ENCODE measurements around the gene VASH2.
"Not testable (repeated sequence)": the region's sequence is repeated elsewhere in the genome, so short reads cannot be mapped to it uniquely, and the experiment has no call there.

VASH2 gene

GRCh38 chr1:212957546-212957945, 7.2 kb downstream of the VASH2 start:
- no peak for DNase-seq (ENCODE audit: low read depth in 2 of 2)

- DNase-seq (ENCODE audit: low read depth in 2 of 2) = peak; percentile 9 to 11
These were observed 7.8 kb downstream of the VASH2 start for GRCh38 chr1:212958175-212958574.

GRCh38 chr1:212959266-212960220, 9.2 kb downstream of the VASH2 start:
- DNase-seq (ENCODE audit: low read depth in 2 of 2) = no peak

- DNase-seq (ENCODE audit: low read depth in 2 of 2) = no peak
These were observed 10.6 kb downstream of the VASH2 start for GRCh38 chr1:212960932-212961331.

GRCh38 chr1:212962509-212962908, 12.2 kb downstream of the VASH2 start:
- no peak for DNase-seq (ENCODE audit: low read depth in 2 of 2)

- DNase-seq (ENCODE audit: low read depth in 2 of 2) = no peak
These were observed 13.8 kb downstream of the VASH2 start for GRCh38 chr1:212964102-212964501.

- not testable (repeated sequence) for DNase-seq (ENCODE audit: low read depth in 2 of 2)
These were observed 14.7 kb downstream of the VASH2 start for GRCh38 chr1:212964993-212965392.

GRCh38 chr1:212966616-212967015, 16.3 kb downstream of the VASH2 start:
- DNase-seq (ENCODE audit: low read depth in 2 of 2) = no peak

- DNase-seq (ENCODE audit: low read depth in 2 of 2) = peak; percentile 53 to 66
These were observed 17.5 kb downstream of the VASH2 start for GRCh38 chr1:212967801-212968200.

- no peak for DNase-seq (ENCODE audit: low read depth in 2 of 2)
These were observed 18.1 kb downstream of the VASH2 start for GRCh38 chr1:212968368-212968863.

GRCh38 chr1:212970085-212970484, 19.7 kb downstream of the VASH2 start:
- DNase-seq (ENCODE audit: low read depth in 2 of 2) = no peak

GRCh38 chr1:212971312-212971711, 21.0 kb downstream of the VASH2 start:
- DNase-seq (ENCODE audit: low read depth in 2 of 2) = no peak

- DNase-seq (ENCODE audit: low read depth in 2 of 2) = no peak
These were observed 23.1 kb downstream of the VASH2 start for GRCh38 chr1:212973426-212973825.

- no peak for DNase-seq (ENCODE audit: low read depth in 2 of 2)
These were observed 23.6 kb downstream of the VASH2 start for GRCh38 chr1:212973899-212974298.

GRCh38 chr1:212974711-212975110, 24.4 kb downstream of the VASH2 start:
- no peak for DNase-seq (ENCODE audit: low read depth in 2 of 2)

GRCh38 chr1:212975111-212975918, 25.0 kb downstream of the VASH2 start:
- peak in 1 of 2 experiments; percentile 16 for DNase-seq (ENCODE audit: low read depth in 2 of 2)

- no peak for DNase-seq (ENCODE audit: low read depth in 2 of 2)
These were observed 26.2 kb downstream of the VASH2 start for GRCh38 chr1:212976586-212976985.

GRCh38 chr1:212977781-212978645, 27.7 kb downstream of the VASH2 start:
- no peak for DNase-seq (ENCODE audit: low read depth in 2 of 2)

GRCh38 chr1:212979340-212980122, 29.2 kb downstream of the VASH2 start:
- no peak for DNase-seq (ENCODE audit: low read depth in 2 of 2)

GRCh38 chr1:212980123-212980785, 29.9 kb downstream of the VASH2 start:
- no peak for DNase-seq (ENCODE audit: low read depth in 2 of 2)
